Superior temporal gyrus (tissue), 1 donor: ENCODE data around the gene ARL15.
"Not testable (repeated sequence)": the region's sequence is repeated elsewhere in the genome, so short reads cannot be mapped to it uniquely, and the experiment has no call there.

ENCODE experiments used
- DNase-seq: peaks from one replicate; pipeline ENCODE4 v3.0.0-alpha.2; 2016; ENCODE audit errors: extremely low spot score

ARL15 gene

DNA sequence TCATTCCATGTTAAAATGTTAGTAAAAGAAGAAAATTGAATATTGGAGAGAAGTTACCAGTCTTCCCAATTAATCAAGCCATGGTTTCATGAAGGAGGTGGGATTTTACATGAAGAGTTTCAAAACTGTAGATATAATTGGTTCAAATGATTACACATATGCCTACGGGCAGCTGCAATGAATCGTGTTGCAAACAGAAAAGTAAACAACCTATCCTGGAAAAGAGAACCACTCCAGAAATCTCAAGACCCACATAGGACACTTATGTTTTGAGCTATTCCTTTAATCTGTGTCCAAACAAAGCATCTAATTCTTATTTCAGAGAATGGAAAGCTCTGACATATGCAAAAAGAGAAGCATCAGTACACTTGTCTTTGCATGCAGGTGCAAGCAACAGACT is 409.7 kb downstream of the ARL15 start:
- no peak for DNase-seq

DNA sequence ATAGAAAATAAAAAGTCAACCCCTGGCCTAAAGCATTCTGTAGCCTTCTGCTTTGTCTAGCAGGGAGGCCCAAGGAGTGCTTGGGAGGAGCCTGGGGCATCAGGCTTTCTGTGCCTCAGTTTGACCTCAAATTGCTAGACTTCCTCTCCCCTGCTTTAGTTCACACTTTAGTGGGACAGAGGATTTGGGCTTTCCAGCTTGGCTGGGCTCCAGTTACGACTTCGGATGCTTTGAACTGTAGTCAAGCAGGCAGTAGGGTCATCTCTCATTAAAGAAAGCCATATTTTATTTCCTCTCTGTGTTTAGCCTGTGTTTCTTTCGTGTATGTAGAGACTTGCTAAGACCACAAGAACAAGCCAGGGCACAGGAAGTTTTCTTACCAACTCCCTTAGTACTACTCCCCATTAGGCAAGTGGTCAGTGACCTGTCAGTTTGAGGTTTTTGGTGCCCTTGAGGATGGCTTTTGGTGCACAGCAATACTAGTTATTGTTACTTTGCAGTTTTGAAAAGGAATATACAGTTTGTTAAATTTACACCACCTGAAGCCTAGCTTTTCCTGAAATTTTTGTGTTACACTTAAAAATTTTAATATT is 415.2 kb downstream of the ARL15 start:
- DNase-seq, result no peak

DNA sequence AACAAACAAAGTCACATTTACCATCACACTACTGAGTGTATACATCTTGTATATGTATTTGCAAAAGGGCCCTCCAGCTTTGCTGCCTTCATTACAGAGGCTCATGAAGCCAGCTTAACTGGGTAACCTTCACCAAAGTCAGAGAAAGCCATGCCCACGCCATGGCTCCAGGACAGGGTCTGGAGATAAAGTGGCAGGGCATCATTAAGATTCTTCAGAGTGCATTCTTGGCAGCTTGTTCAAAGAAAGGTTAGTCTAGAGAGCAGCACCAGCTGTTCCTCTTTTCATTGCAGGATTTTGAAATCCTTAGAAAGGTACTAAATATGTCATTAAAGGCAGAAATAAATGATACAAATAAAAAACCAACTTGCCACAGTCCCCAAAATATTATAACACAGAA is 416.7 kb downstream of the ARL15 start:
- no peak for DNase-seq

DNA sequence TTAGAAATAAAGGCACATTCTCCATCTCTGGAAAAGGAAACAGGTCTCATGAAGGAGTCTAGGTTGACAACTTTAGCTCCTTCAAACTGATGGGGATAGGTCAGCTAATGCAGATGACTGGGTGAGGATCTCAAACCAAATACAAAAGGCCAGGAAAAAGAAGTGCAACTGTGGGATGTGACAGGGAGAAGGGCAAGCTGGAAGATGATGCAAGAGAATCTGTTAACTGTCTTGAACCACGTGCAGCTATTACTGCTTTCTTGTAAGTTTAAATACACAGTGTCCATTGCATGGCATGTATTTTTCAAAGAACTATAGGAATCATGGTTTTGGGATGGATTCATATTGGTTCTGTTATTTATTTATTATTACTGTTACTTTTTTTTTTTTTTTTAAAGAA is 418.1 kb downstream of the ARL15 start:
- DNase-seq, result no peak

- no peak for DNase-seq
These were observed 419.2 kb downstream of the ARL15 start for GRCh38 chr5:53891159-53891558.

DNA sequence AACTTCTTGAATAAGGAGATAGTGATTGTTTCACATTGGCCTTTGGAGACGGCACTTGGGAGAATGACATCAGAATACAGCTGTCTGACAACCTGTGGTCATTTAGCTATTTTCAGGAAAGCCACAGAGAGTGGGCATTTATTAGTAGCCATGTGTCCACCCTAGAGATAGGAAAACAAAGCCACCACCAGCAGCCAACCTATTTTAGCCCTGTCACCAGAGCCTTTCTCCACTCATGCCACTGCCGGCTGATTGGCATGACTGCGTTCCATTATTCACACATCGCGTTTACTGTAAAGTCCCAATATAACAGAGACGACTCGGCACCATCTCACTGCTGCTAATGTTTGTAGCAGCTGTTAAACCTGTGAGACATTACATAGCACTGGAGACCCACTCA is 419.9 kb downstream of the ARL15 start:
- no peak for DNase-seq

DNA sequence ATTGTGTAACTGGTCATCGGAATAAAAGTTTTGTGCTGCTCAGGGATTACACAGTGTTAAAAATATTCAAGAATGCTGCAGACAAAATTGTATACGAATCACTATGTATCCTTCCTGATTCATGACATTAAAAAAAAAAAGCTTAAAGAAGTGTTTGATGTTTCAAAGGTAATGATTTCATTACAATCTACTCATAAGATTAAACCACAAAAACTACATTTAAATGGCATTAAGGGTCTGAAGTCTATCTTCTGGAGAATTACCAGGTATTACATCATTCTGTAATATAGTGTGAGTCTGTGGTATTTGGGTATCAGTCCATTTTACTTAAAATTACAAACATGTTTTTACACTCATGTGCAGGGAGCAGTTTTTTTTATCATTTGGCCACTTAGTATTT is 425.5 kb downstream of the ARL15 start:
- DNase-seq, result no peak

DNA sequence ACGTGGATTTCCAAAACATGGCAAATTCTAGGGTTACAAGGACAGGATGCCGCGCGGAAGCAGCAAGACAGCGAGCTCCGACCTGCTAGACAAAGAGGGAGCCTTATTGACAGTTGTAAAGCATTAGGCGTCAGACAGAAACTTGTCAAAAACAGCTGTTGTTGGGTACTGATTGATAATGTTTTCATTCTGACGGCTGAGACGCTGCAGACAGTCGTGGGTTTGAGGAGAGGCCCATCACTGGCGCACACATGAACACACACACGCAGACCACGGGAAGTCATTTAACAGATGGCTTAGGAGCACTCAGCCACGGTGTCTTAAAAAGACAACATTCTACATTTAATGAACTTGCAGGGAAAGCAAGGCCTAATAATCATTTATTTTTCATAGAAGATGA is 426.0 kb downstream of the ARL15 start:
- DNase-seq, result no peak

DNA sequence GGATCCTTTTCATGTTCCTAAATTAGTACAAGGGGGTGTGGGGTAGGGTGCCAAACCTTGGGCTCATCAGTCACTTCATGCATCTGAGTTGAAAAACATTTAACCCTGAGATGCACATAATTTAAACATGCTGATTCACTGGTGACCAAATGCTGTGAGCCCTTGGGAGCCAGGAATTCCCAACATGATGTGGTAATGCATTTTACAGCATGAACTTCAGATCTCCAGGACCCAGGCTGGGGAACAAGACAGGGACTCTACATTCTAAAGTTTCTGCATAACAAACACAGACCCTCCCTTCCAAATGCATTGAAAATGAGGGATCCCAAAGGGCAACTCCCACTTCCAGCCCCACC is 427.7 kb downstream of the ARL15 start:
- no peak for DNase-seq

GRCh38 chr5:53882006-53882675 is 428.2 kb downstream of the ARL15 start:
- DNase-seq, result no peak

- DNase-seq, result no peak
These were observed 430.6 kb downstream of the ARL15 start for GRCh38 chr5:53879708-53880323.

DNA sequence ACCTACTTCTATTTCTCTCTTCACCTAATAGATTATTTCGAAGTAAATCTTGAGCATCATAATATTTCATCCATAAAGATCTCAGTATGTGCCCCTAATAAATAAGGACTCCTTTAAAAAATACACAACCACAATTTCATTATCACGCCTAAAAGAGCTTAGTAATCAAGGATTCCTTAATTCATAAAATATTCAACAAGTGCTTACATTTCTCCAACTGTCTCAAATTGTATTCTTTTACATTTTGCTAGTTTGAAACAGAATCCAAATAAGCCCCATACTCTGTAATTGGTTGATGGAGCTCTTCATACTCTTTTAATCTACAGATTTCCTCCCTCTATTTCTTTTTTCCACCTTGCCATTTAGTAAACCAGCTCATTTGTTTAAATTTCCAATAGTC is 432.4 kb downstream of the ARL15 start:
- DNase-seq, result no peak

- no peak for DNase-seq
These were observed 433.1 kb downstream of the ARL15 start for GRCh38 chr5:53877243-53877642.

GRCh38 chr5:53874409-53874808 is 436.0 kb downstream of the ARL15 start:
- no peak for DNase-seq

DNA sequence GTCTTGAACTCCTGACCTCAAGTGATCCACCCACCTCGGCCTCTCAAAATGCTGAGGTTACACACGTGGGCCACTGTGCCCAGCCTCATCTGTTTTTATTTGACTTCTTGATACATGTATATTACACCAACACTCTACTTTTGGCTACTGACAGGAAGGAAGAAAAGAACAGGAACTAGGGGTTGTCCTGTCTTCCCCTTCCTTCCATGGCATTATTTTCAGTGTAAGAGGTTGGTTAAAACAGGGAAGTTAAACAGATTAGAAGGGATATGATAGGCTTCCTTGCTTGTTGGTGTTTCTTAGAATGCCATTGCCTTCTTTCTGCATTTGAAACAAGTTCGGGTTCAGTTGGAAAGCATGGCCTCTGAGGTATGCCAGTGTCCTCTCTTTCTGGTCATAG is 437.1 kb downstream of the ARL15 start:
- DNase-seq, result no peak

DNA sequence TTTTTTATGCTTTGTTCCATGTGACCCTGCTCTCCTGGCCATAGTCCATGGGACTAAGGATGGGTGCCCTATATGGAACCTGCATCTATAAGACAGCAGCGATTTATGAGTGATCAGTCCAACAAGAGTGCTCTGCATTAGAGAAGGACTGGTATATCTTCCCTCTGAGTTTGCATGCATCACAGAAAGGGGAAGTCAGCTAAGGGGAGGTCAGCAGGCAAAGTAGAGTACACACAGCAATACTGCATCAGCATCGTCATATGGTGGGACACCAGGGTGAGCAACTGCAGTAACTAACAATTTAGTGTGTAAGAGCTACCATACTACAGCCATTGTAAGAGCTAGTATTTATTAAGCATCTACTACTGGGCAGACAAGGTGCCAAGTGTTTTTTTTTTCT is 438.6 kb downstream of the ARL15 start:
- DNase-seq, result no peak

DNA sequence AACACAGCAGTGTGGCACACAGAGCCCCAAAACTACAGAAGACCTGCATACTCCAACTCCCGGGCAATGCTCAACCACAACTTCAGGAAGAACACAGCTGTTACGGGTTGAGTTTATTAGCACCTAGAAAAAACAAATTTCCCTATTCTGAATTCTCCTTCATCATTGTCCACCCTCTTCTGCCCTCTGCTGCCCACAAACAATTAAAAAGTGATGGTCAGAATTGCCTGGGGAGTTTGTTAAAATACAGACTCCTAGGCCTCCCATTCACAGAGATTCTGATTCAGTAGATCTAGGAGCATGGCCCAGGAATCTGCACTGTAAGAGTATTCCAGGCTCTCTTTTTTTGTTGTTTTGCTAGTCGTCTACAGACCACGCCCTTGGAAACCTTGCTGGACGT is 439.3 kb downstream of the ARL15 start:
- no peak for DNase-seq

- DNase-seq, result no peak
These were observed 451.5 kb downstream of the ARL15 start for GRCh38 chr5:53858700-53859456.

GRCh38 chr5:53856506-53856905 is 453.9 kb downstream of the ARL15 start:
- DNase-seq, result no peak

DNA sequence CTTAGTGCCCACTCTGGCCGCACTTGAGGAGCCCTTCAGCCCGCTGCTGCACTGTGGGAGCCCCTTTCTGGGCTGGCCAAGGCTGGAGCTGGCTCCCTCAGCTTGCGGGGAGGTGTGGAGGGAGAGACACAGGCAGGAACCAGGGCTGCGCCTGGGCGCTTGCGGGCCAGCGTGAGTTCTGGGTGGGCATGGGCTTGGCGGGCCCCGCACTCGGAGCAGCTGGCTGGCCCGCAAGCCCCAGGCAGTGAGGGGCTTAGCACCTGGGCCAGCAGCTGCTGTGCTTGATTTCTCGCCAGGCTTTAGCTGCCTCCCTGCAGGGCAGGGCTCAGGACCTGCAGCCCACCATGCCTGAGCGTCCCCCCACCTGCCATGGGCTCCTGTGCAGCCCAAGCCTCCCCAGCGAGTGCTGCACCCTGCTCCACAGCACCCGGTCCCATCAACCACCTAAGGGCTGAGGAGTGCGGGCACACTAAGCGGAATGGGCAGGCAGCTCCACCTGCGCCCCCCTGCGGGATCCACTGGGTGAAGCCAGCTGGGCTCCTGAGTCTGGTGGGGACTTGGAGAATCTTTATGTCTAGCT is 473.4 kb downstream of the ARL15 start:
- not testable (repeated sequence) for DNase-seq

DNA sequence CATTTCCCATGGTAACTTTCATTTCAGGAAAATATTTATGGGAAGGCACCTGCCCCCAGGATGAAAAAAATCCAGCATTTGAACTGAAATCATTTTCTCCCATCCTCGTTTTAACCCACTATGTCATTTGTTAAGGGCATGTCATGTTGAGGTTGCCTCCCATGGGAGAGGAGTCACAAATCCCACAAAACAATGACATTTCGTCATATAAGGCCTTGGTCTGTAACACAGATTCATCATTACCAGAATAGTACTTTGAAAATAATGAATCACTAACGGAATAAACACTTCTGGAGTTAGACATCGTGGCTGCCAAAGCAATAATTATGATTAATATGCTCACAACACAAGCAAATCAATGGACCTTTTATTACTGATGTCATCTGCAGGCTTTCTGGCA is 475.9 kb downstream of the ARL15 start:
- DNase-seq, result no peak
